Measurements from ENCODE around the gene SERPINA12. TPM values are rescaled to one million over a fixed set of nuclear protein-coding genes. Genes with fewer than 3 reads are reported as not detected.

SERPINA12 gene
- total RNA-seq, 4 donors from 2014 or later = not detected

DNA sequence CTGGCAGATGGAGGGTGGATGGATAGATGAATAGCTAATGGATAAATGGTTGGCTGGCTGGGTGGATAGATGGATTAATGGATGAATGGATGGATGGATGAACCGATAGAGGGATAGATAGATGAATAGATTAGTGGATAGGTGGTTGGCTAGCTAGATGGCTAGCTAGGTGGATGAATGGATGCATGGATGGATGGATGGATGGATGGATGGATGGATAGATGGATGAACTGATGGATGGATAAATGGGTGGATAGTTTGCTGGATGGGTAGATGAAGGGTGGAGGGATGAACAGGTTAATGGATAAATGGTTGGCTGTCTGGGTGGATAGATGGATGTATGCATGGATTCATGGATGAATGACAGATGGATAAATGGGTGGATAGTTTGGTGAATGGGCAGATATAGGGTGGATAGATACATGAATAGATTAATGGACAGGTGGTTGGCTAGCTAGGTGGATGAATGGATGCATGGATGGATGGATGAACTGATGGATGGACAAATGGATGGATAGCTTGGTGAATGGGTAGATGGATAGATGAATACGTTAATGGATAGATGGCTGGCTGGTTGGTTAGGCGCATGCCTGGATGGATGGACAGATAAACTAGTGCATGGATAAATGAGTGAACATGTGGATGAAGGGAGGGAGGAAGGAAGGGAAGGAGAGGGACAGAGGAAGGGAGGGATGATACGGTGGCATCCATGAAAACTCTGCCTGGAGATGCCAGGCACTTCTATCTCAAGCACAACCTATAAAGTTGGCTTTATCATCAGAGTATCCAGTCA, 41.3 kb downstream of the SERPINA12 start:
- Histone ChIP-seq H3K27ac (no peak overlapping the region), H3K4me3 (no peak overlapping the region), H3K27me3 (no peaks in the 10 kb centered on the region), H3K4me1 (no peaks in the 10 kb centered on the region), H3K36me3 (no peaks in the 10 kb centered on the region), H3K9me3 (peaks cover 0 to 14% (median 0%) of the 10 kb centered on the region in 4 donors)
- DNase-seq (ENCODE audit: low spot score in 2 of 2) = no peak
- no peak for TF ChIP-seq EP300 (IDR thresholded peaks at IDR 0.05)
- TF ChIP-seq, protein P1, sequence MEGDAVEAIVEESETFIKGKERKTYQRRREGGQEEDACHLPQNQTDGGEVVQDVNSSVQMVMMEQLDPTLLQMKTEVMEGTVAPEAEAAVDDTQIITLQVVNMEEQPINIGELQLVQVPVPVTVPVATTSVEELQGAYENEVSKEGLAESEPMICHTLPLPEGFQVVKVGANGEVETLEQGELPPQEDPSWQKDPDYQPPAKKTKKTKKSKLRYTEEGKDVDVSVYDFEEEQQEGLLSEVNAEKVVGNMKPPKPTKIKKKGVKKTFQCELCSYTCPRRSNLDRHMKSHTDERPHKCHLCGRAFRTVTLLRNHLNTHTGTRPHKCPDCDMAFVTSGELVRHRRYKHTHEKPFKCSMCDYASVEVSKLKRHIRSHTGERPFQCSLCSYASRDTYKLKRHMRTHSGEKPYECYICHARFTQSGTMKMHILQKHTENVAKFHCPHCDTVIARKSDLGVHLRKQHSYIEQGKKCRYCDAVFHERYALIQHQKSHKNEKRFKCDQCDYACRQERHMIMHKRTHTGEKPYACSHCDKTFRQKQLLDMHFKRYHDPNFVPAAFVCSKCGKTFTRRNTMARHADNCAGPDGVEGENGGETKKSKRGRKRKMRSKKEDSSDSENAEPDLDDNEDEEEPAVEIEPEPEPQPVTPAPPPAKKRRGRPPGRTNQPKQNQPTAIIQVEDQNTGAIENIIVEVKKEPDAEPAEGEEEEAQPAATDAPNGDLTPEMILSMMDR (IDR thresholded peaks at IDR 0.05) = no peak
- TF ChIP-seq POLR2A (IDR thresholded peaks at IDR 0.05) = no peak
- WGBS, 2 donors = 90 to 93% methylated on average over 4 of the region's 4 CpGs

DNA sequence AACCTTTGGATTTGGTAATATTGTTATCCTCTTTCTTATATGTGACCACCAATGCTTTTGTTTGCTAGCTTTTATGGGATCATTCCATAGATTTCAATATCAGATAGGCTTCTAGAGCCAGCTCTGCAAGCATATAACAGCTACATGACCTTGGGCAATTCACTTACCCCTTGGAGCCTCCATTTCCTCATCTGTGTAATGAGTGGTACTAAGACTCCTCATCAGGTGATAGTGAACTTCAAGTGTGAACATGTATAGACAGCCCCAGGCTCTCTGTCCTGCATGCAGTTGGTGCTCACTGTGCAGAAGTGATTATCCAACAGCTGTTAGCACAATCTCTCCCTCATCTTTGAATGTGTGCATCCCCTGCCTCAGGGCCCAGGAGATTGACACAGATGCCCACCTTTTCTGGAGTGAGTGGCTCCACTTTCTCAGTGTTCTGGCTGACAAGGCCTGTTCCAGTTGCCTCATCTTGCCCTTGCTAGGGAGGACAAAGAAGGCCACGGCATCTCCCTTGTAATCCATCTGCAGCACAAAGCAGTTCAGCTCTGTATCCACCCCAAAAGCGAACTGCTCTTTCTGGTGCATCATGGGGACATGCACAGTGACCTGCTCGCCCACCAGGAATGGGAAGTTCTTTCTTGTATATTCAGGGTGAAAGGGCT, 42.4 kb downstream of the SERPINA12 start:
- TF ChIP-seq, protein P1 (IDR thresholded peaks at IDR 0.05) = no peak
- TF ChIP-seq POLR2A (IDR thresholded peaks at IDR 0.05) (no peak), EP300 (IDR thresholded peaks at IDR 0.05) (no peak)
- Histone ChIP-seq H3K9me3 (peaks cover 0 to 14% (median 0%) of the 10 kb centered on the region in 4 donors), H3K36me3 (no peaks in the 10 kb centered on the region), H3K27me3 (no peaks in the 10 kb centered on the region), H3K4me1 (no peaks in the 10 kb centered on the region), H3K4me3 (no peak overlapping the region), H3K27ac (no peak overlapping the region)
- DNase-seq (ENCODE audit: low spot score in 2 of 2) = no peak
- 56 to 57% methylated on average over 3 of the region's 3 CpGs for WGBS, 2 donors

DNA sequence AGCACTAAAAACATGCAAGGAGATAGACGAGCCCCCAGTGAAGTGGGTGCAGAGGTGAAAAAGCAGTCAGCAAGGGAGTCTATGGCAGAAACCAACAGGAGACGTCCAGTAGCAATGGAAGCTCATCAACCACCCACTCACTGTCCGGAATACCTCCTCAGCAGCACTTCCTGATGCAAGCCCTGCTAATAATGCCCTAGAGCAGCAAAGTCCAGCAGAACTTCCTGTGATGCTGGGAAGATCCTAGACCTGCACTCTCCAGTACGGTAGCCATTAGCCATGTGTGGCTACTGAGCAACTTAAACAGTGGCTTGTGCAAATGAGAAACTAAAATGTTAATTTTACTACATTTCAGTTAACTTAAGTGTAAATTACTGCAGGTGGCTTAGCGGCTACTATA, 44.2 kb downstream of the SERPINA12 start:
- DNase-seq (ENCODE audit: low spot score in 2 of 2) = no peak
- no peaks in the 10 kb centered on the region for H3K4me1 ChIP-seq
- H3K36me3 ChIP-seq = no peaks in the 10 kb centered on the region
- TF ChIP-seq, protein P1 (IDR thresholded peaks at IDR 0.05) = no peak
- TF ChIP-seq POLR2A (IDR thresholded peaks at IDR 0.05) = no peak
- no peak for TF ChIP-seq EP300 (IDR thresholded peaks at IDR 0.05)
- H3K27me3 ChIP-seq = no peaks in the 10 kb centered on the region
- no peak overlapping the region for H3K4me3 ChIP-seq
- peaks cover 0 to 14% (median 0%) of the 10 kb centered on the region in 4 donors for H3K9me3 ChIP-seq
- WGBS, 2 donors = 76 to 86% methylated on average over 5 of the region's 5 CpGs
- no peak overlapping the region for H3K27ac ChIP-seq

DNA sequence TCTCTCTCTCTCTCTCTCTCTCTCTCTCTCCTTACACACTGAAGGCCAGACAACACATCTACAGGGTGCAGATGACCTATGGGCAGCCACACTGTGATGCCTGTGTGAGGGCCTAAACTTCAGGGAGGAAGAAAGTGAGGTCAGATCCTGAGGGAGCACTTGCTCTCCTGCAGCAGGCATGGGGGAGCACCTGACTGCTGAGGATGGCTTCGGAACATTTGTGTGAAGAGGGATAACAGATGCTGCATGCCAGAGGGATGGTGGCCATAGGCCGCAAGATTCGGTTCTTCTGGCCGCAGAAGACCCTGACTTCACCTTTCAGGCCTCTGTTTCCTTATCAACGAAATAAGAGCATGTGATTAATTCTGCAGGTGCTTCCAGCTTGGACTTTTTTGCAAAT, 45.0 kb downstream of the SERPINA12 start:
- H3K4me3 ChIP-seq = no peak overlapping the region
- H3K4me1 ChIP-seq = no peaks in the 10 kb centered on the region
- TF ChIP-seq, protein P1 (IDR thresholded peaks at IDR 0.05) = no peak
- no peak for TF ChIP-seq POLR2A (IDR thresholded peaks at IDR 0.05)
- no peak for TF ChIP-seq EP300 (IDR thresholded peaks at IDR 0.05)
- WGBS, 2 donors = 90 to 91% methylated on average over 5 of the region's 5 CpGs
- no peaks in the 10 kb centered on the region for H3K27me3 ChIP-seq
- H3K27ac ChIP-seq = no peak overlapping the region
- H3K9me3 ChIP-seq = peaks cover 0 to 14% (median 0%) of the 10 kb centered on the region in 4 donors
- no peaks in the 10 kb centered on the region for H3K36me3 ChIP-seq
- DNase-seq (ENCODE audit: low spot score in 2 of 2) = no peak
